Glutamatergic neuron (in vitro differentiated cells): ENCODE results near the gene FEZ2. TPM values are rescaled to one million over a fixed set of nuclear protein-coding genes. Genes with fewer than 3 reads are reported as not detected.

Experiments used
- DNase-seq: peaks from one replicate; pipeline ENCODE4 v3.0.0; 2022
- H3K27ac Mint-ChIP-seq: one replicate; pipeline ENCODE4 v1.8.0; 2020; ENCODE audit warnings: mild to moderate bottlenecking, mixed read lengths, inconsistent platforms; ENCODE audit not compliant: unreplicated experiment
- H3K27me3 Mint-ChIP-seq: one replicate; pipeline ENCODE4 v1.8.0; 2020; ENCODE audit warnings: mild to moderate bottlenecking, moderate library complexity, mixed read lengths, inconsistent platforms; ENCODE audit not compliant: unreplicated experiment
- H3K36me3 Mint-ChIP-seq: one replicate; pipeline ENCODE4 v1.8.0; 2020; ENCODE audit warnings: mild to moderate bottlenecking, mixed read lengths, inconsistent platforms; ENCODE audit not compliant: unreplicated experiment
- H3K4me1 Mint-ChIP-seq: one replicate; pipeline ENCODE4 v1.8.0; 2020; ENCODE audit warnings: mild to moderate bottlenecking, low read depth, mixed read lengths, inconsistent platforms; ENCODE audit not compliant: unreplicated experiment
- H3K4me3 Mint-ChIP-seq: one replicate; pipeline ENCODE4 v1.8.0; 2020; ENCODE audit warnings: mild to moderate bottlenecking, mixed read lengths, inconsistent platforms; ENCODE audit not compliant: unreplicated experiment
- H3K9me3 Mint-ChIP-seq: one replicate; pipeline ENCODE4 v1.8.0; 2020; ENCODE audit warnings: mild to moderate bottlenecking, moderate library complexity, mixed read lengths, inconsistent platforms; ENCODE audit not compliant: unreplicated experiment
- CTCF ChIP-seq: fragments of 200-600 bp; sonication (generic); IDR thresholded peaks from one replicate; pipeline ENCODE4 v1.5.0; 2021; ENCODE audit not compliant: partially characterized antibody, unreplicated experiment
- total RNA-seq: library from RNA; stranded (reverse); fragmentation: NEBNext Ultra II Directional; extraction: Animal tissue kit (Norgen Biotek cat#: 25700); gene quantifications from one replicate; pipeline ENCODE4 v1.2.1, GENCODE V29; 2021; ENCODE audit not compliant: unreplicated experiment

The FEZ2 gene
- total RNA-seq, 1 donor from 2014 or later: 47.3 TPM

GRCh38 chr2:36577884-36578283, 20.1 kb downstream of the FEZ2 start:
- H3K4me3 Mint-ChIP-seq: no peak overlapping the region
- no peak for DNase-seq
- H3K27ac Mint-ChIP-seq: no peak overlapping the region
- H3K4me1 Mint-ChIP-seq: no peaks in the 10 kb centered on the region
- H3K36me3 Mint-ChIP-seq: peaks cover 7% of the 10 kb centered on the region
- H3K27me3 Mint-ChIP-seq: no peaks in the 10 kb centered on the region
- TF ChIP-seq CTCF: no peak
- no peaks in the 10 kb centered on the region for H3K9me3 Mint-ChIP-seq

GRCh38 chr2:36574560-36574959, 23.4 kb downstream of the FEZ2 start:
- no peaks in the 10 kb centered on the region for H3K27me3 Mint-ChIP-seq
- H3K4me3 Mint-ChIP-seq: no peak overlapping the region
- no peaks in the 10 kb centered on the region for H3K4me1 Mint-ChIP-seq
- TF ChIP-seq CTCF: no peak
- no peak overlapping the region for H3K27ac Mint-ChIP-seq
- no peak for DNase-seq
- no peaks in the 10 kb centered on the region for H3K9me3 Mint-ChIP-seq
- H3K36me3 Mint-ChIP-seq: peaks cover 4% of the 10 kb centered on the region

GRCh38 chr2:36573165-36573564, 24.8 kb downstream of the FEZ2 start:
- Mint-ChIP-seq H3K4me1 (no peaks in the 10 kb centered on the region), H3K36me3 (peaks cover 4% of the 10 kb centered on the region), H3K27ac (no peak overlapping the region), H3K27me3 (no peaks in the 10 kb centered on the region), H3K4me3 (no peak overlapping the region), H3K9me3 (no peaks in the 10 kb centered on the region)
- no peak for DNase-seq
- TF ChIP-seq CTCF: no peak

- Mint-ChIP-seq H3K27me3 (no peaks in the 10 kb centered on the region), H3K36me3 (peaks cover 4% of the 10 kb centered on the region), H3K4me3 (no peak overlapping the region), H3K4me1 (peaks cover 3% of the 10 kb centered on the region), H3K27ac (no peak overlapping the region), H3K9me3 (no peaks in the 10 kb centered on the region)
- no peak for TF ChIP-seq CTCF
- DNase-seq: no peak
These were observed 25.3 kb downstream of the FEZ2 start for GRCh38 chr2:36572719-36573059.

GRCh38 chr2:36572054-36572718, 25.8 kb downstream of the FEZ2 start:
- no peak overlapping the region for H3K4me3 Mint-ChIP-seq
- no peak overlapping the region for H3K27ac Mint-ChIP-seq
- H3K36me3 Mint-ChIP-seq: peaks cover 4% of the 10 kb centered on the region
- DNase-seq: no peak
- TF ChIP-seq CTCF: no peak
- H3K9me3 Mint-ChIP-seq: no peaks in the 10 kb centered on the region
- no peaks in the 10 kb centered on the region for H3K27me3 Mint-ChIP-seq
- peaks cover 4% of the 10 kb centered on the region for H3K4me1 Mint-ChIP-seq
